NCI-H2227 (cell line): ENCODE measurements around the gene CEP164.
"Not testable (repeated sequence)": the region's sequence is repeated elsewhere in the genome, so short reads cannot be mapped to it uniquely, and the experiment has no call there.

ENCODE experiments used
- DNase-seq: peaks from one replicate; lab custom pipeline; 2025; ENCODE audit not compliant: unreplicated experiment; lab: John Stamatoyannopoulos, UW

CEP164 gene

DNA sequence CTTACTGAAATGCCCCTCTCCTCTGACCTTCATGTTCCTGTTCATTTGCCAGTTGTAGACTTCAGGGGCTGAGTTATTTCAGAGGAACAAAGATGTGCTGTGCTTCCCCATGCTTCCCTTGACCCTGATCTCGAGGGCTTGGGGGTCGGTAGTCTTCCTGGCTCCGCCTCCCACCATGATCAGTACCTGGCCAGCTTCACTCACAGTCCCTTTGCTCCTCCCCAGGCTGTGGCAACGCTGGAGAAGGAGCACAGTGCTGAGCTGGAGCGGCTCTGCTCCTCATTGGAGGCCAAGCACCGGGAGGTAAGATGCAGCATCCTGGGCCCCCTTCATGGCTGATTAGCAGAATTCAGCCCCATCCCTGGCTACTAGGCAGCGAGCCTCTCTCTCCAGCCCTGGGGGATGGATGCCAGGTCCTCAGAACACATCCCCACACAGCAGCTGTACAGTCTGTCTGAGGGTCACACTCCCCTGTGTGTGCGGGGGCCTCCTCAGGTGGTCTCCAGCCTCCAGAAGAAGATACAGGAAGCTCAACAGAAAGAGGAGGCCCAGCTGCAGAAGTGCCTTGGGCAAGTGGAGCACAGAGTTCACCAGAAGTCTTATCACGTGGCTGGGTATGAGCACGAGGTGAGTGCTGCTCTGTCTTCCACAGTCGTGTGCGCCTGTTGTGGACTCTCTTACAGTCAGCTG, 64.5 kb downstream of the CEP164 start:
- DNase-seq, result no peak

GRCh38 chr11:117392979-117393378, 65.3 kb downstream of the CEP164 start:
- DNase-seq, result no peak

DNA sequence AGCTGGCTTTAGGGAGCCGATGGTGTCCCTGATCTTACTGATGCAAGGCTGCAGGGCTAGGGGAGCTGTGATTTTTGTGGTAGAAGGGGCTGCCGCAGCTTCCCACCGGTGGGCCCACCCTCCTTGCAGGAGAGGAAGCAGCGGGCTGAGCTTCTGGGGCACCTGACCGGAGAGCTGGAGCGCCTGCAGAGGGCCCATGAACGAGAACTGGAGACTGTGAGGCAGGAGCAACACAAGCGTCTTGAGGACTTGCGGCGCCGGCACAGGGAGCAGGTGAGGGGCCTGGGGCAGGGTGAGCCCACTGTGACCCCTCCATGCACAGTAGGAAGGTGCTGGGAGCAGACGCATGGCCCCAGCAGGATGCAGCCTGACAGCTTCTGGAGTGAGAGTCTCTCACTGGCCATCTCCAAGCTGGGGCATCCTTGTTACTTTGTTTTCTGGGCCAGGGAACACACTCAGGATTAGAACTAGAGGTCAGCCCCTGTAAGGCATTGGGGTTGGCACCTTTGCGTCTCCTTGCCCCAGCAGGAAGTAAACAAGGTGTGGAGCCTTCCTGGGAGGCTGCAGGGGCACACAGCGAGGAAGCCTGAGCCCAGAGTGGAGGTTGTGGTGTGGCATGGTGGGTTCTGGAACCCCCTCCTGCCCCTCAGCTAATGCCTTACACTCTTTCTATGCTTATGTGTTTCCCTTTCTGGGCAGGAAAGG, 66.7 kb downstream of the CEP164 start:
- DNase-seq, result no peak

DNA sequence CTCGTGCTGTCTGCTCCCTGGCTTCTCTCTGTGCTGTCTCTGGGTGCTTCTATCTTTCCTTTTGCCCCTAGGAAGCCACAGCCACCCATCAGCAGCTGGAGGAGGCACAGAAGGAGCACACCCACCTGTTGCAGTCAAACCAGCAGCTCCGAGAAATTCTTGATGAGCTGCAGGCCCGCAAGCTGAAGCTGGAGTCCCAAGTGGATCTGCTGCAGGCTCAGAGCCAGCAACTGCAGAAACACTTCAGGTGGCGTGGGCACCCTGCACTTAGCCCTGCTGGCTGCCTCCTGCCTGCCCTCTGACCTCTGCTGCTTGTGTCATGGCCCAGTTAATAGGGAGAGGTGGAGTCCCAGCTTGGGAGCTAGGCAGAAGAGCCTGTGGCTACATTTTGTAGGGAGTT, 67.8 kb downstream of the CEP164 start:
- no peak for DNase-seq

- no peak for DNase-seq
Observed at GRCh38 chr11:117396970-117397369, 69.3 kb downstream of the CEP164 start.

DNA sequence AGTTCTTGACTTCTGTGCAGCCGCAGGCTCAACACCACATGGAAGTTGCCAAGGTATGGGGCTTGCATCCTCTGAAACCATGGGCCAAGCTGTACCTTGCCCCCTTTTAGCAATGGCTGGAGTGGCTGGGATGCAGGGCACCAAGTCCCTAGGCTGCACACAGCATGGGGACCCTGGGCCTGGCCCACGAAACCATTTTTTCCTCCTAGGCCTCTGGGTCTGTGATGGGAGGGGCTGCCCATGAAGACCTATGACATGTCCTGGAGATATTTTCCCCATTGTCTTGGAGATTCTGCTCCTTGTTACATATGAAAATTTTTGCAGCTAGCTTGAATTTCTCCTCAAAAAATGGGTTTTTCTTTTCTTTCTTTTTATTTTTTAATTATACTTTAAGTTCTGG, 71.0 kb downstream of the CEP164 start:
- not testable (repeated sequence) for DNase-seq

DNA sequence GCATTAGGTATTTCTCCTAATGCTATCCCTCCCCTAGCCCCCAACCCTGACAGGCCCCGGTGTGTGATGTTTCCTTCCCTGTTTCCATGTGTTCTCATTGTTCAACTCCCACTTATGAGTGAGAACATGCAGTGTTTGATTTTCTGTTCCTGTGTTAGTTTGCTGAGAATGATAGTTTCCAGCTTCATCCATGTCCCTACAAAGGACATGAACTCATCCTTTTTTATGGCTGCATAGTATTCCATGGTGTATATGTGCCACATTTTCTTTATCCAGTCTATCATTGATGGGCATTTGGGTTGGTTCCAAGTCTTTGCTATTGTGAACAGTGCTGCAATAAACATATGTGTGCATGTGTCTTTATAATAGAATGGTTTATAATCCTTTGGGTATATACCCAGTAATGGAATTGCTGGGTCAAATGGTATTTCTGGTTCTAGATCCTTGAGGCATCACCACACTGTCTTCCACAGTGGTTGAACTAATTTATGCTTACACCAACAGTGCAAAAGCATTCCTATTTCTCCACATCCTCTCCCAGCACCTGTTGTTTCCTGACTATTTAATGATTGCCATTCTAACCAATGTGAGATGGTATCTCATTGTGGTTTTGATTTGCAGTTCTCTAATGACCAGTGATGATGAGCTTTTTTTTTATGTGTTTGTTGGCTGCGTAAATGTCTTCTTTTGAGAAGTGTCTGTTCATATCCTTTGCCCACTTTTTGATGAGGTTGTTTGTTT, 71.6 kb downstream of the CEP164 start:
- DNase-seq, result not testable (repeated sequence)

DNA sequence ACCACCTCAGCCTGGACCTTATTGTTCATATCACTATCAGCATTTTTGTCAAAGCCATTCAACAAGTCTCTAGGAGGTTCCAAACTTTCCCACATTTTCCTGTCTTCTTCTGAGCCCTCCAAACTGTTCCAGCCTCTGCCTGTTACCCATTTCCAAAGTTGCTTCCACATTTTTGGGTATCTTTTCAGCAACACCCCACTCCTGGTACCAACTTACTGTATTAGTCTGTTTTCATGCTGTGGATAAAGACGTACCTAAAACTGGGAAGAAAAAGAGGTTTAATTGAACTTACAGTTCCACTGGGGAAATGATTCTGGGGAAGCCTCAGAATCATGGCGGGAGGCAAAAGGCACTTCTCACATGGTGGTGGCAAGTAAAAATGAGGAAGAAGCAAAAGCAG, 78.2 kb downstream of the CEP164 start:
- not testable (repeated sequence) for DNase-seq

- DNase-seq, result no peak
Observed at GRCh38 chr11:117407016-117407415, 79.4 kb downstream of the CEP164 start.

- no peak for DNase-seq
Observed at GRCh38 chr11:117408356-117408755, 80.7 kb downstream of the CEP164 start.

- DNase-seq, result no peak
Observed at GRCh38 chr11:117409511-117409910, 81.9 kb downstream of the CEP164 start.

DNA sequence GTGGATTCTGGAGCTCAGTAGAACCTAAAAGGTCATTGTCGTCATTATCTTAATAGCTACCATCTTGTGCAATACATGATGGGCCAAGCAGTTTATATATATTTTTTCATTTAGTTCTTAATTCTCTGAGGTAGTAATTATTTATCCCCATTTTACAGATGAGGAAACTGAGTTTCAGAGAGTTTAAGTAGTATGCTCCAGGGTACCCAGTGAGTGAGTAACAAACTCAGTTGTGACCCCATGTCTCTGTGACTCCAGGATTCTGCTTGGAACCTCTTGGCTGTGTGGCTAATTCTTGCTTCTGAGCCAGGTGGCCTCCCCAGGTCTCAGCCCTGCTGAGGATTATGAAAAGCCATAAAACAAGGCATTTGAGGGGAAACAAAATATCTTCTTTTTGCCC, 82.6 kb downstream of the CEP164 start:
- no peak for DNase-seq

- DNase-seq, result peak; percentile 82
Observed at GRCh38 chr11:117410861-117411710, 83.4 kb downstream of the CEP164 start.

- no peak for DNase-seq
Observed at GRCh38 chr11:117411736-117412135, 84.1 kb downstream of the CEP164 start.

DNA sequence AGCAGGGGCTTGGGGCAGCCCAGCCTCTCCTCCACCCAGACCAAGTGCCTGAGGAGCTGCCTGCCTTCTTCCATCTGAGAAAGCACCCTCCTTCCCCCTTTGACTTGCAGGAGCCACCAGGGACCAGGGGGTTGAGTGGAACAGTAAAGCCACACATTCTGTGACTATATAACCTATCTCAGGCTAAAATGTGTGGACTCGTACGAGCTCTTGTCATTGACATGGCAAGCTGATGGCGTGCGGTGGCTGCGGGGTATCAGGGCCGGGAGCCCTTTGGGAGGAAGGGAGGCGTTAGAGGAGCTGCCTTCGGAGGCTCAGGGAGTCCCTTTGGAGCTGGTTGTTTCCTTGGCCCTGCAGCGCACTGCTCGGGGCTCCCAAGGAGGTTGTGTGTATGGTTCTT, 84.5 kb downstream of the CEP164 start:
- no peak for DNase-seq

DNA sequence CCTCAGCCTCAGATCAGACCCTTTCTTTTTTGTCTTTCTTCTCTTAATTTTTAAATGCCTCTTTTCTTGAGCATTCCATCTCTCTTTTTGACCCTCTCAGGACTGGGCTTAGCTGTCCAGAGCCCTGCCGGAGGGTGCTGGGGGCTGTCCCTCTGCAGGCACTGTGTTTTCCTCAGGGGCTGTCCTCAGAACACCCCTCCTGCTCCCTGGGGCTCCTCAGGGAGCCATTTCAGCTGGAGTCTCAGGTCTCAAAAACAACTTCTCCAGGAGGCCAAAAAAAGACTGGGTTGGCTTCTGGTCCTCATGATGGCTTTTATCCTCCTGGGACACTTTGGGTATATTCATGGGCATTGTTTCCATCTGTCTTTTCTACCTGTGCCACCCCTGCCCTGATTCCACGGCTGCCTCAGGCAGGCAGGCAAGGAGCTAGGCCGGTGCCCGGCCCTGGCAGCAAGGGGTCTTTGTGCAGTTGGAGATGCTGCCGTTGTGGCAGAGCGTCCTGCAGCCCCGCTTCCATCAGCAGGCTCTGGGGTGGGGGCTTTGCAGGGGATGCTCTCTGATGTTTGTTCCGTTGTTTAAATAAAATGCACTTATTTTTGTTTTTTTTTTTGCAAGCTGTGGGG, 85.1 kb downstream of the CEP164 start:
- DNase-seq, result no peak

DNA sequence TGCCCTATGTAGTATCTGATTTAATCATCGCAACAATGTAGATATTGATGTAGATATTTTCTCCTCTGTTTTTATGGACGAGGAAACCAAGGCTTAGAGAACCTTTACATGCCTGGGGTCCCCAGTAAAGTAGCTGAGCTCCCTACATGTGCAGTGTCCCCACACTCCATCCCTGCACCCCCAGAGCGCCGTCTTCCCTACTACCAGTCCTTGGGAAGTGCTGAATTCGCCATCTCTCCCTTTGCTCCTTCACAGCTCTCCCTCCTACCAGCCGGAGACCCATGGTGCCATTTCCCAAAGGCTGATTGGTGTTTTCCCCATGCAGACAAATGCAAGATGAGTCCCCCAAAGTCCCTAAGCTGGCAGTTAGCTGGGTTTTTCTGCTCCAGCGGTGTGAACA, 86.0 kb downstream of the CEP164 start:
- no peak for DNase-seq

- DNase-seq, result no peak
Observed at GRCh38 chr11:117414724-117415123, 87.1 kb downstream of the CEP164 start.

DNA sequence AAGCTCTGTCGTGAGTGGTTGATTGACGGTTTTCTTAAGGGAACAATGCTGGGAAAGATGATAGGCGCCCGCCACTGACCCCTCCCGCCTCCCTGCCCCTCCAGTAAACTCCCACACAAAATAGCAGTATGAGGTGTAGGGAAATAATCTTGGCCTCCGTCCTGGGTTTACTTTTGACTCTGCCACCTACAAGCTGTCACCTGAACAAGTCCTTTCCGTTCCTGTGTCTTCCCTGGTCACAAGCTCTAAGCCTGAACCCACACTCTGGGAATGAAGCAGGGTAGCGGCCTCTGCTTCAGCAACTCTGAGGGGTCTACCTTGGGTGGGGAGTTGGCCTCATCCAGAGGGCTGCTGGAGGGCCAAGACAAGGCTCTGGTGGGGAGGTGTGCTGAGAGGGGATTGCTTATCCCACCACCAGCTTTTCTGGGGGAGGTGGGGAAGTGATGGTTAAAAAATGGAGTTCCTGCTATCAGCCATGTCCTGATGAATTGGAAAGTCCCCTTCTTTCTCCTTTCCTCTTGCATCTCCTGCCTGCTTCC, 87.8 kb downstream of the CEP164 start:
- DNase-seq, result no peak

GRCh38 chr11:117417342-117417741, 89.7 kb downstream of the CEP164 start:
- no peak for DNase-seq
